Myocyte (in vitro differentiated cells): ENCODE data around the gene SLC22A9. TPM values are rescaled to one million over a fixed set of nuclear protein-coding genes. Genes with fewer than 3 reads are reported as not detected.
A peak's percentile ranks its signal among the peaks of the same experiment; 100 is the strongest.

ENCODE experiments used
- DNase-seq: peaks from one replicate; pipeline ENCODE4 v3.0.0-alpha.2; 2012; ENCODE audit warnings: low read depth
- total RNA-seq: library from RNA; depleted of rRNA; stranded (reverse); fragments of >200 nt; gene quantifications from 2 replicates; pipeline ENCODE4 v1.2.3, GENCODE V29; 2014

The SLC22A9 gene
- total RNA-seq, 1 donor from 2014 or later, result not detected

DNA sequence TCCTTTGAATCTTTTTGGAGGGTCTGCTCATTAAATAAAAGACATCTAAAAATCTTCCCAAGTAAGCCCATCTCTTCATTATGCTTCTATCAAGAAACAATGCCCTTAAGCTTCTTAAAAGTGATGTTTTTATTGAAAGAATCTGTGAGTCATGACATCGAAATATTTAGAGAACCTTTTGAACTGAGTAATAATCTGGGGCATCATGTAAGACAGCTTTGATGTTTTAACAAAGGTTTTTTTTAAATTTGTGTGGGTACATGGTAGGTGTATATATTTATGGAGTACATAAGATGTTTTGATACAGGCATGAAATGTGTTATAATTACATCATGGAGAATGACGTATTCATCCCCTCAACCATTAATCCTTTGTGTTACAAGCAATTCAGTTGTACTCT, 74.6 kb downstream of the SLC22A9 start:
- DNase-seq, result no peak

- no peak for DNase-seq
Measured at GRCh38 chr11:63445118-63445517, 75.5 kb downstream of the SLC22A9 start.

DNA sequence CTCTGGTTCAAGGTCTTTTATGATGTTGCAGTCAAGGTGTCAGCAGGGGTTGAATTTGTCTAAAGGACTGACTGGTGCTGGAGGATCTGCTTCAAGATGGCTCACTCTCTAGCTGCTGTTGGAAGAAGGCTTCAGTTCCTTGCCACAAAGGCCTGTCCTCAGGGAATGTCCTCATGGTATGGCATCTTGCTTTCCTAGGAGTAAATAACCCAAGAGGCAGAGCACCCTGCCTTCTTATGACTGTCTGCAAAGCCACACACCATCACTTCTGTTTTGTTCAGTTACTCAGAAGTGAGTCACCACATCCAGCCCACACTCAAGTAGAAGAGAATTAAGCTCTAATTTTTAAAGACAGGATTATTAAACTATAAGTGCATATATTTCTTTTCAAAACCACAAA, 76.1 kb downstream of the SLC22A9 start:
- peak; percentile 9 for DNase-seq

GRCh38 chr11:63448646-63449045, 79.1 kb downstream of the SLC22A9 start:
- no peak for DNase-seq

DNA sequence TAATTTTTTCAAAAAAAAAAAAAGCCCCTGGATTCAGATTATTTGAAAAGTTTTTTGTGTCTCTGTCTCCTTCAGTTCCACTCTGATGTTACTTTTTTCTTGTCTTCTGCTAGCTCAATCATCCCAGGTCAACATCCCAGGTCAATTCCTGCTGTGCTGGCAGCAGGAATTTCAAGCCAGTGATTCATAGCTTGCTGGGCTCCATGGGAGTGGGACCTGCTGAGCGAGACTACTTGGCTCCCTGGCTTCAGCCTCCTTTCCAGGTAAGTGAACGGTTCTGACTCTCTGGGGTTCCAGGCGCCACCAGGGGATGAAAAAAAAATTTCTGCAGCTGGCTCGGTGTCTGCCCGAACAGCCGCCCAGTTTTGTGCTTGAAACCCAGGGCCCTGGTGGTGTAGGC, 90.0 kb downstream of the SLC22A9 start:
- DNase-seq, result no peak

Other genes with a start within 250 kb of the SLC22A9 start
- gene SLC22A24, start 225.6 kb upstream of the SLC22A9 start, total RNA-seq, result not detected in 2 replicates
- gene SLC22A25, start 126.2 kb upstream of the SLC22A9 start, total RNA-seq, result not detected in 2 replicates
- gene PLAAT5, start 121.4 kb downstream of the SLC22A9 start, total RNA-seq, result 0.52 and 2.8 TPM in 2 replicates
- 0.08 and 0.16 TPM in 2 replicates for gene LGALS12, start 136.3 kb downstream of the SLC22A9 start, total RNA-seq
- gene PLAAT4, start 167.0 kb downstream of the SLC22A9 start, total RNA-seq, result 15.8 and 20.4 TPM in 2 replicates
- 0.52 and 2.3 TPM in 2 replicates for gene PLAAT2, start 193.6 kb downstream of the SLC22A9 start, total RNA-seq
- 83.5 and 90.2 TPM in 2 replicates for gene PLAAT3, start 244.6 kb downstream of the SLC22A9 start, total RNA-seq